OCI-LY7 (cell line): ENCODE measurements around the gene PCIF1.

Experiments used
- CTCF ChIP-seq: fragments of 200-600 bp; sonication (generic); conservative IDR thresholded peaks from 2 replicates; pipeline ENCODE4 v1.5.1; 2014; ENCODE audit warnings: mild to moderate bottlenecking, antibody characterized with exemption, low read length, moderate library complexity, mixed read lengths
- EZH2phosphoT487 ChIP-seq: fragments of 200-600 bp; sonication (generic); IDR thresholded peaks from 2 replicates; pipeline ENCODE4 v1.6.1; 2018; ENCODE audit warnings: low read depth, borderline replicate concordance, mild to moderate bottlenecking, mixed run types, antibody characterized with exemption, low read length, moderate library complexity, mixed read lengths

- no peak for TF ChIP-seq CTCF
- no peak for TF ChIP-seq EZH2phosphoT487
Observed at GRCh38 chr20:45964006-45964400, 29.5 kb downstream of the PCIF1 start.
